Activated T-cell treated with anti-CD3 and anti-CD28 coated beads for 24 hours (primary cell): ENCODE results near the gene CPB1.
"Not testable (repeated sequence)": the region's sequence is repeated elsewhere in the genome, so short reads cannot be mapped to it uniquely, and the experiment has no call there.

Experiments used
- DNase-seq: peaks from one replicate; pipeline ENCODE4 v3.0.0-alpha.2; 2020; ENCODE audit warnings: low read depth

Gene CPB1

GRCh38 chr3:148827585-148827984 lies at the start of gene CPB1:
Gene CPB1, plus strand, starts transcription at chr3:148827811. Its CDS starts 13 bp downstream, at chr3:148827824.
- no peak for DNase-seq

GRCh38 chr3:148778926-148779325 lies 48.7 kb upstream of the CPB1 start:
- DNase-seq: no peak

GRCh38 chr3:148785026-148785425 lies 42.6 kb upstream of the CPB1 start:
- DNase-seq: not testable (repeated sequence)

GRCh38 chr3:148786159-148786558 lies 41.5 kb upstream of the CPB1 start:
- DNase-seq: not testable (repeated sequence)

- no peak for DNase-seq
Measured at GRCh38 chr3:148789146-148789545, 38.5 kb upstream of the CPB1 start.

- no peak for DNase-seq
Measured at GRCh38 chr3:148789906-148790305, 37.7 kb upstream of the CPB1 start.

GRCh38 chr3:148790370-148790769 lies 37.2 kb upstream of the CPB1 start:
- no peak for DNase-seq

- DNase-seq: no peak
Measured at GRCh38 chr3:148790851-148791735, 36.5 kb upstream of the CPB1 start.

GRCh38 chr3:148791920-148792319 lies 35.7 kb upstream of the CPB1 start:
- DNase-seq: no peak

- no peak for DNase-seq
Measured at GRCh38 chr3:148792516-148792915, 35.1 kb upstream of the CPB1 start.

GRCh38 chr3:148796799-148797198 lies 30.8 kb upstream of the CPB1 start:
- DNase-seq: no peak

GRCh38 chr3:148797795-148798194 lies 29.8 kb upstream of the CPB1 start:
- DNase-seq: no peak

GRCh38 chr3:148800414-148800813 lies 27.2 kb upstream of the CPB1 start:
- DNase-seq: no peak

GRCh38 chr3:148809835-148810234 lies 17.8 kb upstream of the CPB1 start:
- no peak for DNase-seq

- DNase-seq: no peak
Measured at GRCh38 chr3:148815316-148816110, 12.1 kb upstream of the CPB1 start.

- DNase-seq: no peak
Measured at GRCh38 chr3:148816427-148816826, 11.2 kb upstream of the CPB1 start.

GRCh38 chr3:148816981-148817525 lies 10.6 kb upstream of the CPB1 start:
- no peak for DNase-seq

GRCh38 chr3:148820361-148821245 lies 7.0 kb upstream of the CPB1 start:
- DNase-seq: no peak

GRCh38 chr3:148823026-148823425 lies 4.6 kb upstream of the CPB1 start:
- no peak for DNase-seq

GRCh38 chr3:148825476-148825875 lies 2.1 kb upstream of the CPB1 start:
- DNase-seq: no peak

- DNase-seq: no peak
Measured at GRCh38 chr3:148828136-148828690, 602 bp downstream of the CPB1 start.
